ENCODE results near the gene PRICKLE1. TPM values are rescaled to one million over a fixed set of nuclear protein-coding genes. Genes with fewer than 3 reads are reported as not detected.

PRICKLE1 gene
- total and polyA plus RNA-seq, 3 donors from 2014 or later = 7.9 to 16.5 (median 11.5) TPM

GRCh38 chr12:42421844-42422779, 167.4 kb downstream of the PRICKLE1 start:
- peak overlapping the region in 1 of 2 donors; percentile 52 for H3K27ac ChIP-seq
- no peaks in the 10 kb centered on the region for H3K36me3 ChIP-seq (ENCODE audit: low read depth, missing control alignments)
- TF ChIP-seq CTCF (IDR thresholded peaks at IDR 0.05) (no peak), POLR2A (IDR thresholded peaks at IDR 0.05) (no peak)
- no peak for DNase-seq
- whole genome bisulfite sequencing, 2 donors = 41 to 50% methylated on average over 3 of the region's 3 CpGs
- no peaks in the 10 kb centered on the region for H3K4me1 ChIP-seq
- no peaks in the 10 kb centered on the region for H3K9me3 ChIP-seq
- intact Hi-C loops (cut with DNase I; ENCODE audit: low total_unique reads) = no loop called here
- no peaks in the 10 kb centered on the region for H3K27me3 ChIP-seq
- H3K4me3 ChIP-seq = no peak overlapping the region

- 89 to 98% methylated on average over 3 of the region's 3 CpGs for WGBS, 2 donors
- DNase-seq = no peak
- H3K27me3 ChIP-seq = no peaks in the 10 kb centered on the region
- no peaks in the 10 kb centered on the region for H3K4me1 ChIP-seq
- no peak overlapping the region for H3K4me3 ChIP-seq
- no peaks in the 10 kb centered on the region for H3K9me3 ChIP-seq
- H3K36me3 ChIP-seq (ENCODE audit: low read depth, missing control alignments) = no peaks in the 10 kb centered on the region
- H3K27ac ChIP-seq = no peak overlapping the region
- intact Hi-C loops (cut with DNase I; ENCODE audit: low total_unique reads) = no loop called here
- TF ChIP-seq POLR2A (IDR thresholded peaks at IDR 0.05) (no peak), CTCF (IDR thresholded peaks at IDR 0.05) (no peak)
Observed at GRCh38 chr12:42420395-42420794, 169.2 kb downstream of the PRICKLE1 start.

- intact Hi-C loops (cut with DNase I; ENCODE audit: low total_unique reads) = no loop called here
- 56 to 72% methylated on average over 1 of the region's 1 CpG for WGBS, 2 donors
- no peak for DNase-seq
- Histone ChIP-seq H3K4me3 (no peak overlapping the region), H3K4me1 (no peaks in the 10 kb centered on the region), H3K27me3 (no peaks in the 10 kb centered on the region), H3K36me3 (ENCODE audit: low read depth, missing control alignments) (no peaks in the 10 kb centered on the region), H3K9me3 (no peaks in the 10 kb centered on the region), H3K27ac (no peak overlapping the region)
- TF ChIP-seq CTCF (IDR thresholded peaks at IDR 0.05) (no peak), POLR2A (IDR thresholded peaks at IDR 0.05) (no peak)
Observed at GRCh38 chr12:42410340-42410739, 179.2 kb downstream of the PRICKLE1 start.

GRCh38 chr12:42409471-42409870, 180.1 kb downstream of the PRICKLE1 start:
- TF ChIP-seq POLR2A (IDR thresholded peaks at IDR 0.05) (no peak), CTCF (IDR thresholded peaks at IDR 0.05) (no peak)
- Histone ChIP-seq H3K36me3 (ENCODE audit: low read depth, missing control alignments) (no peaks in the 10 kb centered on the region), H3K9me3 (no peaks in the 10 kb centered on the region), H3K27me3 (no peaks in the 10 kb centered on the region), H3K27ac (no peak overlapping the region), H3K4me1 (no peaks in the 10 kb centered on the region), H3K4me3 (no peak overlapping the region)
- intact Hi-C loops (cut with DNase I; ENCODE audit: low total_unique reads) = no loop called here
- DNase-seq = no peak
- WGBS, 2 donors = 51 to 63% methylated on average over 2 of the region's 2 CpGs

All from testis (tissue), 3 donors.